ENCODE data around the gene CAMK2A. TPM values are rescaled to one million over a fixed set of nuclear protein-coding genes. Genes with fewer than 3 reads are reported as not detected.
A peak's percentile ranks its signal among the peaks of the same experiment; 100 is the strongest.

The CAMK2A gene
- polyA plus RNA-seq, 1 of the 3 experiments (the other 2 are of a cell fraction): 0.10 TPM

- peak overlapping the region; percentile 65 for H3K9ac ChIP-seq
- H3K79me2 ChIP-seq (ENCODE audit: insufficient read depth): no peaks in the 10 kb centered on the region
- POLR2A ChIA-PET: no interaction called here
- no peaks in the 10 kb centered on the region for H3K9me2 ChIP-seq
- H3K27ac ChIP-seq (ENCODE audit: low read depth in 2 of 2, low read length in 1 of 2): peak overlapping the region; percentile 36 to 99; a peak in 3 of 4 replicates
- H2AFZ ChIP-seq (ENCODE audit: low read depth): peak overlapping the region; percentile 52; the same call in 1 of the 2 replicates
- peaks cover 34% of the 10 kb centered on the region for H3F3A ChIP-seq (replicated peaks; ENCODE audit: insufficient read depth)
- no peak for DNase-seq
- H3K27me3 ChIP-seq (ENCODE audit: insufficient read depth): no peaks in the 10 kb centered on the region
- H3K4me2 ChIP-seq: 0 out of 2 replicates have a peak overlapping the region, but pooled peaks have one; percentile 9
- H3K9me3 ChIP-seq: no peaks in the 10 kb centered on the region
- H3K36me3 ChIP-seq (replicated peaks in 1 of 2; ENCODE audit: control insufficient read depth in 1 of 2, insufficient read depth in 2 of 2, low read length in 1 of 2): no peaks in the 10 kb centered on the region
- H3K4me3 ChIP-seq (ENCODE audit: low read depth in 2 of 2, low read length in 1 of 2): no peak overlapping the region
- no peaks in the 10 kb centered on the region for H4K20me1 ChIP-seq (ENCODE audit: insufficient read depth)
- 92% methylated on average over 6 of the region's 9 CpGs for WGBS (ENCODE audit: low lambda C conversion rate)
- CTCF ChIA-PET: interaction anchor here (1.1 to 2.1 kb wide), 3 partner anchors 32 to 72 kb away, joined by 3 to 6 read pairs (median 6); no protein-coding TSS in a partner anchor
- TF ChIP-seq NFIC (IDR thresholded peaks at IDR 0.05; ENCODE audit: borderline replicate concordance) (no peak), SMC3 (IDR thresholded peaks at IDR 0.05; ENCODE audit: low read depth, low read length) (no peak), TEAD4 (IDR thresholded peaks at IDR 0.05; ENCODE audit: borderline replicate concordance, insufficient read depth) (no peak), PBX3 (IDR thresholded peaks at IDR 0.05) (no peak), MEF2A (IDR thresholded peaks at IDR 0.05; ENCODE audit: borderline replicate concordance, low read depth) (no peak), JUND (IDR thresholded peaks at IDR 0.05) (no peak), TAF1 (IDR thresholded peaks at IDR 0.05; ENCODE audit: borderline replicate concordance, low read depth, low read length) (no peak), GATA2 (CRISPR knock-in tag; IDR thresholded peaks at IDR 0.05) (no peak), EZH2phosphoT487 (IDR thresholded peaks at IDR 0.05; ENCODE audit: borderline replicate concordance, low read depth) (no peak)
- TF ChIP-seq, protein P1, sequence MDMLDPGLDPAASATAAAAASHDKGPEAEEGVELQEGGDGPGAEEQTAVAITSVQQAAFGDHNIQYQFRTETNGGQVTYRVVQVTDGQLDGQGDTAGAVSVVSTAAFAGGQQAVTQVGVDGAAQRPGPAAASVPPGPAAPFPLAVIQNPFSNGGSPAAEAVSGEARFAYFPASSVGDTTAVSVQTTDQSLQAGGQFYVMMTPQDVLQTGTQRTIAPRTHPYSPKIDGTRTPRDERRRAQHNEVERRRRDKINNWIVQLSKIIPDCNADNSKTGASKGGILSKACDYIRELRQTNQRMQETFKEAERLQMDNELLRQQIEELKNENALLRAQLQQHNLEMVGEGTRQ (IDR thresholded peaks at IDR 0.05; ENCODE audit: borderline replicate concordance, low read depth, low read length): no peak
- peaks cover 29 to 30% of the 10 kb centered on the region in 2 experiments for H3K4me1 ChIP-seq (ENCODE audit: control insufficient read depth in 1 of 2, insufficient read depth in 2 of 2, low read depth in 1 of 2, low read length in 1 of 2)
Measured at GRCh38 chr5:150318613-150319483, 29.3 kb upstream of the CAMK2A start.

- ChIA-PET POLR2A (no interaction called here), CTCF (no interaction called here)
- no peaks in the 10 kb centered on the region for H4K20me1 ChIP-seq (ENCODE audit: insufficient read depth)
- H3K27ac ChIP-seq (ENCODE audit: low read depth in 2 of 2, low read length in 1 of 2): peak overlapping the region; percentile 84 to 99
- H2AFZ ChIP-seq (ENCODE audit: low read depth): no peak overlapping the region
- H3K4me3 ChIP-seq (ENCODE audit: low read depth in 2 of 2, low read length in 1 of 2): no peak overlapping the region
- peak overlapping the region; percentile 65 for H3K9ac ChIP-seq
- peaks cover 34% of the 10 kb centered on the region for H3F3A ChIP-seq (replicated peaks; ENCODE audit: insufficient read depth)
- no peaks in the 10 kb centered on the region for H3K36me3 ChIP-seq (replicated peaks in 1 of 2; ENCODE audit: control insufficient read depth in 1 of 2, insufficient read depth in 2 of 2, low read length in 1 of 2)
- peak overlapping the region; percentile 62; the same call in 1 of the 2 replicates for H3K4me2 ChIP-seq
- peak; percentile 63 for DNase-seq
- no peaks in the 10 kb centered on the region for H3K79me2 ChIP-seq (ENCODE audit: insufficient read depth)
- peaks cover 31 to 35% of the 10 kb centered on the region in 2 experiments for H3K4me1 ChIP-seq (ENCODE audit: control insufficient read depth in 1 of 2, insufficient read depth in 2 of 2, low read depth in 1 of 2, low read length in 1 of 2)
- H3K9me2 ChIP-seq: no peaks in the 10 kb centered on the region
- no peaks in the 10 kb centered on the region for H3K9me3 ChIP-seq
- WGBS (ENCODE audit: low lambda C conversion rate): 9% methylated on average over 6 of the region's 11 CpGs
- H3K27me3 ChIP-seq (ENCODE audit: insufficient read depth): no peaks in the 10 kb centered on the region
- peak; percentile 61 to 97 for TF ChIP-seq EP300 (IDR thresholded peaks at IDR 0.05; ENCODE audit: borderline replicate concordance in 1 of 2, low read depth in 1 of 2, low read length in 1 of 2)
- TF ChIP-seq MAX (IDR thresholded peaks at IDR 0.05; ENCODE audit: low read depth): peak; percentile 68
- peak; percentile 84 for TF ChIP-seq FOXM1 (IDR thresholded peaks at IDR 0.05; ENCODE audit: low read depth)
- TF ChIP-seq JUND (IDR thresholded peaks at IDR 0.05): peak; percentile 99
- TF ChIP-seq USF1 (IDR thresholded peaks at IDR 0.05; ENCODE audit: borderline replicate concordance, low read depth): peak; percentile 59
- TF ChIP-seq NRF1 (IDR thresholded peaks at IDR 0.05; ENCODE audit: low read depth, low read length): no peak
- no peak for TF ChIP-seq TAF1 (IDR thresholded peaks at IDR 0.05; ENCODE audit: borderline replicate concordance, low read depth, low read length)
- TF ChIP-seq RAD21 (IDR thresholded peaks at IDR 0.05; ENCODE audit: low read length): no peak
- TF ChIP-seq IRF3 (IDR thresholded peaks at IDR 0.05; ENCODE audit: low read depth, low read length): no peak
- peak; percentile 69; the same call in 1 of the 2 replicates for TF ChIP-seq FOXJ3 (CRISPR knock-in tag; IDR thresholded peaks at IDR 0.05)
- peak; percentile 46; the same call in 1 of the 2 replicates for TF ChIP-seq SIN3A (IDR thresholded peaks at IDR 0.05; ENCODE audit: borderline replicate concordance, low read depth, low read length)
- peak; percentile 97 for TF ChIP-seq TCF12 (IDR thresholded peaks at IDR 0.05)
Measured at GRCh38 chr5:150317048-150318003, 27.8 kb upstream of the CAMK2A start.
